ENCODE results near the gene NOC4L.

- no peak for TF ChIP-seq EP300 (IDR thresholded peaks at IDR 0.05; ENCODE audit: borderline replicate concordance)
- no peak for TF ChIP-seq RAD21 (IDR thresholded peaks at IDR 0.05; ENCODE audit: low read depth)
- TF ChIP-seq EGR1 (IDR thresholded peaks at IDR 0.05), result no peak
- no peak for TF ChIP-seq TAF1 (IDR thresholded peaks at IDR 0.05; ENCODE audit: low read depth)
- TF ChIP-seq REST (IDR thresholded peaks at IDR 0.05; ENCODE audit: low read depth), result no peak
- TF ChIP-seq TCF12 (IDR thresholded peaks at IDR 0.05; ENCODE audit: low read depth), result no peak
- TF ChIP-seq NFIC (IDR thresholded peaks at IDR 0.05), result no peak
- TF ChIP-seq, protein P1, sequence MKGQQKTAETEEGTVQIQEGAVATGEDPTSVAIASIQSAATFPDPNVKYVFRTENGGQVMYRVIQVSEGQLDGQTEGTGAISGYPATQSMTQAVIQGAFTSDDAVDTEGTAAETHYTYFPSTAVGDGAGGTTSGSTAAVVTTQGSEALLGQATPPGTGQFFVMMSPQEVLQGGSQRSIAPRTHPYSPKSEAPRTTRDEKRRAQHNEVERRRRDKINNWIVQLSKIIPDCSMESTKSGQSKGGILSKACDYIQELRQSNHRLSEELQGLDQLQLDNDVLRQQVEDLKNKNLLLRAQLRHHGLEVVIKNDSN (IDR thresholded peaks at IDR 0.05), result no peak
- TF ChIP-seq YY1 (IDR thresholded peaks at IDR 0.05; ENCODE audit: low read depth), result no peak
- no peak for TF ChIP-seq FOXM1 (IDR thresholded peaks at IDR 0.05; ENCODE audit: borderline replicate concordance, low read depth)
- TF ChIP-seq TEAD4 (IDR thresholded peaks at IDR 0.05), result no peak
Measured at GRCh38 chr12:132157733-132158409, 13.6 kb downstream of the NOC4L start.

Data from Ishikawa (cell line).